Colon (tissue), 2 donors: ENCODE data around the gene MRPL14.
"Not testable (repeated sequence)": the region's sequence is repeated elsewhere in the genome, so short reads cannot be mapped to it uniquely, and the experiment has no call there.

Source experiments
- FAIRE-seq: peaks from 2 replicates; lab custom pipeline; 2012; peaks lifted over from hg19 to GRCh38; lab: Jason Lieb, UNC
- donor health status: control.
- donor health status: control.

MRPL14 gene

DNA sequence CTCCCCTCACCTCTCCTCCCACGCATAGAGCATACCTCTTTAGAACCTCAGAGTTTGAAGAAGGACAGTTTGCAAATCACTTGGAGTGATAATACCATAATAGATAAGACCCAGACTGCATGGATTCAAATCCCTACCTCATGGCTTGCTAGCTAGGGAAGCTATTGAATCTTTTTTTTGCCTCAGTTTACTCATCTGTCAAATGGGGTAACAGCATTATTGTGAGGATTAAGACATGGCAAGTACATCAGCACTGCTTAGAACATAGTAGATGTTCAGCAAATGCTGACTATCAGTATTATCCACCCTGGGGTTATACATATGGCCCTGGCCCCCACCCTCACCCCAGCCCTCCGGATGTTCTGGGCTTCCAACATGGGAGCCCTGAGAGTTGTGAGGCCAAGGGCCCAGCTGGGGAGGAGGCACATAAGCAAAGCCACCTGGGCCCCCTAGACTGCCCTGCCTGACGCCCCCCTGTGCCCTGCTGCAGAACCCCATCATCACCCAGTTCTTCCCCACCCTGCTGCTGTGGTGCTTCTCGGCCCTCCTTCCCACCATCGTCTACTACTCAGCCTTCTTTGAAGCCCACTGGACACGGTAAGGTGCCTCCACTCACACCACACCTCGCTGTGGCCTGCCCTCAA is 22.2 kb upstream of the MRPL14 start:
- no peak for FAIRE-seq

DNA sequence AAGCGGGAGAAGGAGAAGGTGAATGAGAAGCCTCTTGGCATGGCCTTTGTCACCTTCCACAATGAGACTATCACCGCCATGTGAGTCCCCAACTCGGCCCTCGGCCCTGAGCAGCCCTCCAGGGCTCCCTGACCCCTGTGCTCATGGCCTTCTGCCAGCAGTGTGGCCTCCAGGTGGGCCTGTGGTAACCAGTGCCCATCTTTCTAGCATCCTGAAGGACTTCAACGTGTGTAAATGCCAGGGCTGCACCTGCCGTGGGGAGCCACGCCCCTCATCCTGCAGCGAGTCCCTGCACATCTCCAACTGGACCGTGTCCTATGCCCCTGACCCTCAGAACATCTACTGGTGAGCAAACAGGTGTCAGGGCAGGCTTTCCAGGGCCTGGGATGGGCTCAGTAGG is 21.1 kb upstream of the MRPL14 start:
- no peak for FAIRE-seq

DNA sequence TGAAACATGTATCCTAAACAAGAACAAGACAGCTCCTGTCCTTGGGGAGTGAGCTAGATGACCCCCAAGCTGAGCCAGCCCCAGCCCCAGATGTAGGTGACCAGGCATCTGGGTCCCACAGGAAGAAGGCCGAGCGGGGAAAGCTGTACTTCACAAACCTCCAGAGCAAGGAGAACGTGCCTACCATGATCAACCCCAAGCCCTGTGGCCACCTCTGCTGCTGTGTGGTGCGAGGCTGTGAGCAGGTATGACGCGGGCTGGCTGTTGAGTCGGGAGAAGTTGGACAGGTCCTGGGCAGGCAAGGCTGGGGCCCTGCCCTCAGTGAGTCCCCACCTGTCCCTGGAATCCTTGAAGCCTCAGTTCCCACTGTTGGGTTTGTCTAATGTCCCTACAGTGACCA is 20.0 kb upstream of the MRPL14 start:
- no peak for FAIRE-seq

DNA sequence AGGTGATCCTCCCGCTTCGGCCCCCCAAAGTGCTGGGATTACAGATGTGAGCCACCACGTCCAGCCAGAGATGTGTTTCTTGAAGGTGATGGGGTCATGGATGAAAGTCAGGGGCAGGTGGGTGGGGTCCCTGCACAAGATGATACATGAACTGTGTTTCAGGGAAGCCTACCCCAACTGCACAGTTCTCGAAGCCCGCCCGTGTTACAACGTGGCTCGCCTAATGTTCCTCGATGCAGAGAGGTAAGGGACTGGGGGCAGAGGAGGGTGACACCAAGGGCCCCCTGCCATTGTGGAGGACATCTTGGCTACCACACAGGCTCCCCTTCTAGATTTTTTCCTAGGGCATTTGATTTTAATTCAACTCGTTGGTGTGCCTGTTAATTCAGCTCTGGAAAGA is 19.4 kb upstream of the MRPL14 start:
- no peak for FAIRE-seq

DNA sequence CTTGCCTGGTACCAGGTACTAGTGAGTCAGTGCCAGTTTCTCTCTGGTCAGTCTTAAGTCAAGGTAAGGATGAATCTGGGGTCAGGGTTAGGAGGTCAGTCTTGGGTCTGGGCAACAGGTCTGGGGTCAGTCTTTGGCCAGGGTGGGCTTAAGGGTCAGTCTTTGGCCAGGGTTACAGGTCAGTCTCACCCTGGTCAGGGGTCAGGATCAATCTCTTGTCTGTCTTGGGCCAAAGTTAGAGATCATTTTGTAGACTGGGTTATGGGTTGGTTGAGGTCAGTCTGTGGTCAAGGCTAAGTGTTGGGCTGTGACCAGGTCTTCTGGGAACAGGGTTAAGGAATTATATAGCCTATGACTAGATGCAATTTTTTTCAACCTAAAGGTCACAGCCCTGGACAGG is 18.6 kb upstream of the MRPL14 start:
- FAIRE-seq: no peak

DNA sequence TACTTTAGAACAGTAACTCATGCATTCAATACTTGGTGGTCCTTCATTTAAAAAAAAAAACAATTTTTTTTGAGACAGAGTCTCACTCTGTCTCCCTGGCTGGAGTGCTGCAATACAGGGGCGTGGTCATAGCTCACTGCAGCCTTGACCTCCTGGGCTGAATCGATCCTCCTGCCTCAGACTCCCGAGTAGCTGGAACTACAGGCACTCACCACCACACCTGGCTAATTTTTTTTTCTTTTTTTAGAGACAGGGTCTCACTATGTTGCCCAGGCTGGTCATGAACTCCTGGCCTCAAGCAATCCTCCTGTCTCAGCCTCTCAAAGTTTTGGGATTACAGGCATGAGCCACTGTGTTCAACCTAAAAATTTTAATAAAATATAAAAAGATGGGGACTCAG is 17.3 kb upstream of the MRPL14 start:
- not testable (repeated sequence) for FAIRE-seq

DNA sequence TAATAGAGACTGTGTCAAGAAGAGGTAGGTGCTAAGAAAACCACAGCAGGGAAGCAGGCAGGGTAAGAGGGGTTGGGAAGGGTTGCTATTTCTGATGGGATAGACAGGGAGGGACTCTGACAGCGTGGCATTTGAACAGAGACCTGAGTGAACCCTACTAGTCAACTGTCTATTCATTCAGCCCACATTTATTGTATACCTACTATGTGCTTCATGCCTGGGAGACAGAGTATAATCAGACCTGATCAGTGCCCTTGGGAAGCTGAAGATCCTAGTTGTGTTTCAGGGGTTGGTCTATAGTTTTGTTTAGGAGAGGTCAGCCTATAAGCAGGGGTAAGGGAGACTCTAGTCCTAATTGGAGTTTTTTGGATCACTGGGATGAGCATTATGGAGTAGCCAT is 16.5 kb upstream of the MRPL14 start:
- FAIRE-seq: no peak

DNA sequence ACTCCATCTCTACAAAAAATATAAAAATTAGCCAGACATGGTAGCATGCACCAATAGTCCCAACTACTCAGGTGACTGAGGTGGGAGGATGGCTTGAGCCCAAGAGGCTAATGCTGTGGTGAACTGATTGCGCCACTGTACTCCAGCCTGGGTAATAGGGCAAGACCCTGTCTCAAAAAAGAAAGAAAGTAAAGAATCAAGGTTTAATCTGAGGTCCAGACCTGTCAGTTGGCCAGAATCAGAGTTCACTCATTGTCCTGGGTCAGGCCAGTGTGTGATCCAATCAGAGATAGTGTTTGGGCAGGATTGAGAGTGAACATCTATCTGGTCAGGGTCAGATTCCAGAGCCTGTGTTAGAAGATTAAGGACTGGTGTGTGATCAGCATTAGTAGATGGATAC is 15.6 kb upstream of the MRPL14 start:
- FAIRE-seq: no peak

DNA sequence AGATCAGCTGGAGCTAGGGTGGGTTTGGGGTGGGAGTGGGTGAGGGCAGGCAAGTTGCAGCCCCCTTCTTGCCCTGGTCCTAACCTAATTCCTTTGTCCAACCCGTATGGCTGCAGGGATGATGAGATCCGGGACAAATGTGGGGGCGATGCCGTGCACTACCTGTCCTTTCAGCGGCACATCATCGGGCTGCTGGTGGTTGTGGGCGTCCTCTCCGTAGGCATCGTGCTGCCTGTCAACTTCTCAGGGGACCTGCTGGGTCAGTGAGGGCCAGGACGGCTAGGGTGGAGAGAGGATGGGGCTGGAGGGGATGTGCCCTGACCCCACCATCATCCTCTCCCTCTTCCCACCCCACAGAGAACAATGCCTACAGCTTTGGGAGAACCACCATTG is 12.1 kb upstream of the MRPL14 start:
- FAIRE-seq: no peak

DNA sequence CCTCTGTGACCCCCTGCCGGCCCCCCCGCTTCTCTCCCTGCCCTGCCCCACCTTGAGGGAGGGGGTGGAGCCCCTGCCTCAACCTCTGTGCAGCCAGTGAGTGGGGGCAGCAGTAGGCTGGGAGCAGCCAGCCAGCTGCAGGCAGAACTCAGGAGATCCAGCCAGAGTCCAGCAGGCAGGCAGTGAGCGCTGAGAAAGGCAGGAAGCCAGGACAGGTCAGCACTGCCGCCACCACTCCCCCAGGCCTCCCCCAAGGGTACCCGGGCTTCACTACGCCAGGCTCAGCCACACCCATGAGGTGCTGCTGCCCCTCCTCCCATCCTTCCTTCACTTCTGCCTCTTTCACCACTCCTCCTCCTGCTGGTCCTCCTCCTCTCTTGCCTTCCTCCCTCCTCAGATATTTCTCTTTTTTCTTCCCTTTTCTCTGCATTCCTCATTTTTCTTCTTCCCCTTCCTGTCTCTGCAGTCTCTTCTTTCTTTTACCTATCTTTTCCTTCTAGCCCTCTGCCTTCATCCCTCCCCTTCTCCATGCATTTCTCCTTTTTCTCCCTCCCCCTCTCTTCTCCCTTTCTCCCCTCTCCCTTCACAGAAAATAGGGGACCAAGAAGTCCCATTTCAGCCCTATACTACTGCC is 11.6 kb upstream of the MRPL14 start:
- FAIRE-seq: no peak

DNA sequence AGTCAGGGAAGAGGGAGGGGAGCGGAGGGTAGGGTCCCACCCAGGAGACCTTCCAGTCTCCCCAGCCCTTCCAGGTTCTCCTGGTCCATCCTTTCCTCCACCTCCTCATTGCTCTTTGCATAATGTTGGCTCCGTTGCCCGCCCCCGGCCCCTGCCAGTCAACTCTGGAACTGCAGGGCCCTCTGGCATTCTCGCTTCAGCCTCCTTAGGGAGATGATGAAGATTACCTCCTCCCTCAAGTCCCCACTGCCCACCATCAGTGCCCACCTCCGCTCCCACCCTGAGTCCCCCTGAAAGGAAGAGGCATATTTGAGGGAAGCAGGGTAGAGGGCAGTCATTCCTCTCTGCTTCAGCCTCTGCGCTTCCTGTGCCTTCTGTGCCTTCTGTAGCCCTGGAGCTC is 8.6 kb upstream of the MRPL14 start:
- no peak for FAIRE-seq

DNA sequence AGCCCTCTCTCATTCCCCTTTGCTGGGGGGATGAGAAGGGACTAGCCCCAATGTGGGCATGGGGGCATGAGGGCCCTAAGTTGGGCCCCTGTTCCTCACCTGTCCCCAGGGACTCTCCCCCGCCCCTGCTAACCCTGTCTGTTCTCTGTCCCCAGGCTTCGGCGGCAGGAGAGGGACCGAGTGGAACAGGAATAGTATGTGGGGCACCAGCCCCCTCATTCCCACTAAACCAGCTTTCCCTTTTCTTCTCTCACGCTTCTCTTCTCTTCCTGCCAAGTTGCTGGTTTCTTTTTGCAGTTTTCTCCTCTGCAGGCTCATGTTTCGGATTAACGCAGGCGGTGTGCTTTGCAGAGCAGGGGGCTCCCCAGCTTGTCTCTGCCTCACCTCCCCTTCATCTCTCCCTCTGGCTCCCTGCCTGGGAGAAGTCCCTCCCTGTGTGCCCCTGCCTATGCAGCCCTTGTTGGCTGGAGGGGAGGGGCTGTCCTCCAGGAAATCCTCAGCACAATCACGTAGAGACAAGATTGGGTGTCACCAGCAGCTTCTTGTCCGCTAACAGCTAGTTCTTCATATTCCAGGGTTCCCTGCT is 8.0 kb upstream of the MRPL14 start:
- no peak for FAIRE-seq

DNA sequence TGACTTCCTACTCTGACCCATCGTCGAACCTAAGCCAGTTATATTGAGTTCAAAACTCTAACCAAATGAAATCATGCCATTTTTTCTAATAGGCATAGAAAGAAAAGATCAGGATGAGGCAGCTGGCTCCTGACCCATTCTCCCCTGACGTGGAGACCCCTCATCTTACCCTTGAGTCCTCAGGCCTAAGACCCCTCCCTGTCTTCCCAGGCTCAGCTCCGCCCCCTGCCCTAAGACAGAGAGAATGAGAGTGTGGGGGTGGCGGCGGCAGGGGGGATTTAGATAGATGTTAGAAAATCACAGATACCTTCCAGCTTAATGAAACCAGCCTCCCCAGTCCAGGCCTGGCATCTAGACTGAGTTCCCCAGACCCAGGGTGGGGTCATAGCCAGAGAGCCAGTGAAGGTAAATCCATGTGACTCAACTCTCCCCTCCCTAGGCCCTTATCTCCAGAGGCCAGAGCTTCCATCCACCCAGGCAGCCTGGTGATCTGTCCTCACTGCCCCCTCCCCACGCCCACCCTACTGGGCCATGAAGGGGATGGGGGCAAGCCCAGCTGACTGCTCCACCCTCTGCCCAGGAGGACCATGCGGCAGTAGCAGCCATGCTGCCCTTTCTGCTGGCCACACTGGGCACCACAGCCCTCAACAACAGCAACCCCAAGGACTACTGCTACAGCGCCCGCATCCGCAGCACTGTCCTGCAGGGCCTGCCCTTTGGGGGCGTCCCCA is 6.9 kb upstream of the MRPL14 start:
- no peak for FAIRE-seq

DNA sequence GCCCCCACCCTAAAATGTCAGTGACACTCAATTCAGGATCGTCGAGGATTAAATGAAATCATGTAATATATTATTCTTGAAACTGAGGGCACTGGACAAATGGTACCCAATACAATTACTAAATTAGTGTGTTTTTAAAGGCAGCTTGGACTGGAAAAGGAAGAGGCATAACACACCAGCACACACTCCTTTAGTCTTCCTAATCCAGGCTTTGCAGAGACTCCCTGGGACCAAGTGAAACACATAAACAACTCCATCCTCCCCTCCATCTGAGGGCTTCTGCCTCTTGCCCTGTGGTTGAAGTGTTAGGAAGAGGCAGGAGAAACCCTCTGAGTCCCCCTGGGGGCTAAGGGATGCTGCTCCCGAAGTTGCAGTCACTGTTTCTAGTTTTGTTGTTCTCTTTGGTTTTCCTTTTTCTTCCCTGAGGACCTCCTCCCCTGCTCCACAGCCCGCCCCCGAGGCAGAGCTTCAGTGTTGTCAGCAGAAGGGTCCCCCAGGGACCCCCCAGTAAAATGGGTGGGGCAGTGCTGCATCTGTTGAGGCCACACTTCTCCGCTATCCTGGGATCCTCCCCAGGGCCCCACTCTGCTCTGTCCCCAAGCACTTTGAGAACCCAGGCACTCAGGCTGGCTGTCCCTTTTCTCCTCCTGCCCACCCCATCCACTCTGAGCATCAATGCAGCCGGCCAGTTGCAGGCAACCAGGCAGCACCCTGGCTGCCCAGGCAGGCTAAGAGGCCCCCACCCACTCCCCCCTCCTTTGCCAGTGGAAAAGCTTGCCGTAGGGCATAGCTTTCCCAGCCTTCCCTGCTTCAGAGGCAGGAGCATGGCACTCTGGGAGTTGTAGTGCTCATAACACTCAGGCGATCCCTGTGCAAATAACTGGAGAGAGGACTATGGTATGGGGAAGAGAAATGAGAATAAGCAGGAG is 6.0 kb upstream of the MRPL14 start:
- FAIRE-seq: no peak

DNA sequence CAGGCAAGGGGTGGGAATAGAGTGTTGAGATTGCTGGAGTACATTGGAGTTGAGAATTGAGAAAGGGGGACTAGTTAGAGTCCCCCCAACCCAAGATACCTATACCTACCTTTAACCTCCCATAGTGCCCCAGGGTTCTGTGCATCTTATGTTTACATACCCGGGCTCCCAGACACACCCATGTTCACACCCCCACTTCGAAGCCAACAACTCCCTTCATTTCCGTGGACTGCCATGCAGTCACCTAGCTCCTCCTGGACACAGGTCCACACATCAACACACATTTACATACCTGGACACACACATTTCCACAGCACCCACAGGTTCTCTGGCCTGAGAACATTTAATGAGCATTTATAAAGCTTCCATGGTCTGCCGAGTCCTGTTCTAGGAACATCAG is 5.2 kb upstream of the MRPL14 start:
- no peak for FAIRE-seq

DNA sequence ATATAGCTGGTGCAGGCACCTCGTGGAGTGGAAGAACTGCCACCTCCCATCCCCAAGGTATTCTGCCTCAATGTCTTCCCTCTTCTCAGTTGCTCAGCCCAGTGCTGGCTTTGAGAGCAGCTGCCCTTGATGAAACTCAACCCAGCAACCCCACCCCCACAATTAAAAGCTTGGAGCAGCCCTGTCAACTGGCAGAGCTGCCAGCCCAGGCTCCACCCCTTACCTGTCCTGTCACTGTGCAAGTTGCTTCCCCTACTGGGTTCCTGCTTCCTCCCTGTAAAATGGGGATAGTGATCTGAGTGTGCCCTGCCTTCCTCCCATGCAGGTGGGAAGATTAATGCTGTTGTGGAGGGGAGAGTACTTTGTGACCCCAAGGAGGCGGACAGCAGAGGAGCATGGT is 4.6 kb upstream of the MRPL14 start:
- no peak for FAIRE-seq

DNA sequence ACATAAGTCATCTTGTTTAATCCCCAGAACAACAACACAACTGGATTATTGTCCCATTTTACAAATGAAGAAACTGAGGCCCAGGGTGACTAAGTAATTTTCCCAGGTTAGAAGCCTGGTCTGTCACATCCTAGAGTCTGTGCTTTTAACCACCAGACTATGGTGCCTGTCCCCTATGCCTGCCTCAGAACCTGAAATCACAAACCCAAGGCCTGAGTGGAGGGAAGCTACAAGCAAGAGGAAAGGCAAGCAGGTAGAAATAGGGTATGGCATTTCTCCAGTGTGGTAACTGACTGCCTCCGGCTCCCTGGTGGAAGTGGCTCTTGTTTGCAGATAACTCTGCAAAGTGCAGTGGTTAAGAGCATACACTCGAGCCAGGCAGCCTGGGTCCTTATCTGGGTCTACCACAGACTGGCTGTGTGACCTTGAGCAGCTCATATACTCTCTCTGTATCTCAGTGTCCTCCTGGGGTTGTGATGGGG is 2.6 kb upstream of the MRPL14 start:
- FAIRE-seq: no peak

DNA sequence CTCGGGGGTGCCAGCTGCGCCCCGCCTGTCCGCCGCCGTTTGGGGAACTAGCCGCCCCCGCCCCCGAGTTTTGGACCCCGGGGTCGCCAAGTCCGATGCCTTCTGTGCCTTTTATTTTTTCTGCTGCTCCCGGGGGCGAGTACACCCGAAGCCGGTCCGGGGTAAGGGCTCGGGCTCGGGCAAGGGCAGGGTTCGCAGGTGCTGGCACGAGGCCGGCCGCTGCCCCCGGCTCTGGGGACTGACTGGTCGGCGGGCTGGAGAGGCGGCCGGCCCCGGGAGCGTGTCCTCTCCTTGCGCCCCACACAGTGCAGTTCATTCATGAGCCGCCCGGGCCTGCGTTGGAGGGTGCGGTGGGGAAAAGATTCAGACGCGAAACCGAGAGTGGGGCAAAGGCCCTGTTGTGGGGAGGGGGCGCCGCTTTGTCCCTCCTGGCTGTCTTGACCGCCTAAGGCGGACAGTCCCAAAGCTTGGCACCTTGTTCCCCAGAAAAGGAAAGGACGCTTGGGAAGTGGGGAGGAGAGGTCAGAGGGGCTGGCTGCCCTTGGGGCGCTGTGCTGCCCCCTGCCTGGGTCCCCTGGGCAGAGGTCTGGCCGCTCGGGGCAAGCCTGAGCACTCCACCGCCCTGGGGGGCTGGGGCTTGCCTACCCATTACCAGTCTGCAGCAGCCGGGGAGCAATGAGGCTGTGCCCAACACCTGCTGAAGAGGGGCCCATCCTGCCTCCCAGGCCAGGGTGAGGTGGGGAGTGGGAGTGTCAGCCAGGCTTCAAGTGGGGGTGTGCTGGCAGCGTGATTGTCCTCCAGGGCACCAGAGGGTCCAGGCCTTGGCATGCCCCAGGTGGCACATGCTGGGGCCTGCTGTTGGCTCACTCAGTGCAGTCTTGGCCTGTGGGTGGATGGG is 1.0 kb upstream of the MRPL14 start:
- FAIRE-seq: no peak

DNA sequence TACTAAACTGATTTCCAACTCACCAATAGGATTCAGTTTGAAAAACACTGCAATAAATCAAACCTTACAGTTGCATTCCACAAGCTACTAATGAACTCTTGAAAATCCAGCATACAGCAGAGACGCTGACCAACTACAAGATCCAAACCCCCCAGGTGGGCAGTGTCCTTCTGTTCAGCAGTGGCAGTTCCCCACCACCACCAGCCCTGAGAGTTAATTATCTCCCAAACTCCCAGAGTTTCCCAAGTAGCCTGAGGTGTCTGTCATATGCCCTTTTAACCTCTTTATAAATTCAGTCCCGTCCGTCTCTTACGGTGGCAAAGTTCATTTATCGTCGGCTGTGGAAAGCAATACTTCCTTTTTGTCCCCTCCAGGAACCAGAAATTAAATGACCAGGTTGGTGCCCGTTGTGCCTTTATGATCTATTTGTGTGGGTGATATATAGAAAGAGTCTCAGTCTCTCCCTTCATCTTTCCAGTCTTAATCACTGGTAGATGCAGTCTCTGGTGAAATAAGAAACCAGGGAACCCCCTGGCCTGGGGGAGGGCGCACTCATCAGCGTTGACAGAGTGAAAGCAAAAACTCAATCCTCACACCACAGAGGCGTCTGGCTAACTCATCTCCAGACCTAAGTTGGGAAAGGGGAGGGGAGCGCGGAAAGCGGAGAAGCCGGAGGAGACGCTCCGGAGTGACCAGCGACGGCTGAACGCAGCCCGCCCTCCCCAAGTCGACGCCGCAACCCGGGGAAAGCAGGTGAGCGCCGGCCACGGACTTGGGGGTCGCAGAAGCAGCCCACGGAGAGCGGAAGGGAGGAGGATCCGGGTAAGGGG is 717 bp downstream of the MRPL14 start:
- no peak for FAIRE-seq

DNA sequence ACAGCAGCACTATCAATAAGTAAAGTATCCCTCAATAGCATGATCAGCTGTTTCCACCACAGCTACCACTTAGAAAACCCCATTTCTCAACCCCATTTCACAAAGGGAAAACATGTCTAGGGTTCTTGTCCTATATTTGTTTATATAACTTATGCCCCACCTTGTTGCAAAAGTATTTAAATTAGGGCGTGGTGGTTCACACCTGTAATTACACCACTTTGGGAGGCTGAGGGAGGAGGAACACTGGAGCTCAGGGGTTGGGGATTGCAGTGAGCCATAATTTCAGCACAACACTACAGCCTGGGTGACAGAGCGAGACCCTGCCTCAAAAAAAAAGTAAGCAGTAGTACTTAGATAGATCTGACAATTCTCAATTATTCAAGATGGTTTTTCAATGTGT is 3.7 kb downstream of the MRPL14 start:
- no peak for FAIRE-seq
